Activated CD8-positive, alpha-beta memory T cell treated with anti-CD3 and anti-CD28 coated beads, Interleukin-2, amount 10 ng/mL, durations not matched to agents 7 days and 5 days (primary cell): ENCODE measurements around the gene ZSWIM6. TPM values are rescaled to one million over a fixed set of nuclear protein-coding genes. Genes with fewer than 3 reads are reported as not detected.

Experiments
- ATAC-seq: fragments of 150-1000 bp; cut with Tn5 transposase; one replicate; pipeline ENCODE4 v1.10.0; 2021; ENCODE audit warnings: moderate library complexity
- CTCF ChIA-PET: fragments of 350-600 bp; sonication (Branson Sonifier 250); formaldehyde crosslinking; loops from one replicate; lab custom pipeline; 2021; ENCODE audit warnings: antibody characterized with exemption; lab: Charles Lee
- DNase-seq: peaks from one replicate; pipeline ENCODE4 v3.0.0-alpha.2; 2020
- H3K27ac Mint-ChIP-seq: one replicate; pipeline ENCODE4 v1.8.0; 2021; ENCODE audit warnings: mild to moderate bottlenecking, mixed read lengths
- H3K27me3 Mint-ChIP-seq: one replicate; pipeline ENCODE4 v1.8.0; 2021; ENCODE audit warnings: mixed read lengths
- H3K36me3 Mint-ChIP-seq: one replicate; pipeline ENCODE4 v1.8.0; 2021; ENCODE audit warnings: mild to moderate bottlenecking, mixed read lengths
- H3K4me1 Mint-ChIP-seq: one replicate; pipeline ENCODE4 v1.8.0; 2021; ENCODE audit warnings: mixed read lengths
- H3K4me3 Mint-ChIP-seq: one replicate; pipeline ENCODE4 v1.8.0; 2021; ENCODE audit warnings: mild to moderate bottlenecking, moderate library complexity, mixed read lengths
- H3K9me3 Mint-ChIP-seq: one replicate; pipeline ENCODE4 v1.8.0; 2022; ENCODE audit warnings: low read depth, mixed read lengths
- total RNA-seq, 2 experiments: library from RNA; stranded (reverse); gene quantifications; one replicate each; pipeline ENCODE4 v1.2.3, GENCODE V29; 2021

ZSWIM6 gene
- total RNA-seq, 2 experiments from 2014 or later = 5.9 to 7.6 TPM

DNA sequence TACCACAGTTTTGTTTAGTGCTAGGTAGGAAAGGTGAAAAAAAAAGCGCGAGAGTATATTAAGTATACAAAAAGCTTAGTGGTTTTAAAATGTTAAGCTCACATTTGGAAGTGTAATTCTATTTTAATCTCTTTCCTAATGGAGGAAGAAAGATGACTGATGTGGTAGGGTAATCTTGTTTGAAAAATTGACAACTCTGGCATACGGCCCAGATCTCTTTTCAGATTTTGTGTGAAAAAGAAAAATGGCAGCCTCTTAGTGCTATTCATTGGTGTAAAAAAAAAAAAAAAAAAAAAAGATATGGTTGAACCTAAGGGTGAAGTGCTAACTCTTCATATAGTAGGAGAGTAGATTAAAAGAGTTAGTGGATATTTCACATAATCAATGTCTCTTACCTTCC is 108.0 kb downstream of the ZSWIM6 start:
- CTCF ChIA-PET = no interaction called here
- DNase-seq (no peak), ATAC-seq (no peak)
- Mint-ChIP-seq H3K27me3 (no peaks in the 10 kb centered on the region), H3K4me1 (no peaks in the 10 kb centered on the region), H3K36me3 (peaks cover 21% of the 10 kb centered on the region), H3K4me3 (no peak overlapping the region), H3K9me3 (peaks cover 18% of the 10 kb centered on the region), H3K27ac (no peak overlapping the region)

DNA sequence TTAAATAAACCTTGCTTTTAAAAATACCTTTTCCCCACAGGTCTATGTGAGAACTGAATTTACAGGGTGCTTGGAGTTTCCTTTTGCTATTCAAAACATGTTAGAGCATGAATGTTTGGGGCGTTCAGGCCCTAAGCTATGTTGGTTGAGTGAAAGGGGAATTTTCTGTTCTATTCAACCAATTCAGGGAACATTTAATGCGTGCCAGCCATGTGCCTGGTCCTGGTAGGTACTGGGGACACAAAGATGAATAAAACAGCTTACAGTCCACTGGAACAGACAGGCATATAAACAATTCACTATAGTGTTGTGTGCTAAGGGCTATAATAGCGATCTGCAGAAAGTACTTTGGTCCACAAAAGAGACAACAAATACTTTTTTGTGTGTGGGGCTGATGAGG is 108.5 kb downstream of the ZSWIM6 start:
- H3K4me1 Mint-ChIP-seq = peaks cover 2% of the 10 kb centered on the region
- peaks cover 21% of the 10 kb centered on the region for H3K36me3 Mint-ChIP-seq

DNA sequence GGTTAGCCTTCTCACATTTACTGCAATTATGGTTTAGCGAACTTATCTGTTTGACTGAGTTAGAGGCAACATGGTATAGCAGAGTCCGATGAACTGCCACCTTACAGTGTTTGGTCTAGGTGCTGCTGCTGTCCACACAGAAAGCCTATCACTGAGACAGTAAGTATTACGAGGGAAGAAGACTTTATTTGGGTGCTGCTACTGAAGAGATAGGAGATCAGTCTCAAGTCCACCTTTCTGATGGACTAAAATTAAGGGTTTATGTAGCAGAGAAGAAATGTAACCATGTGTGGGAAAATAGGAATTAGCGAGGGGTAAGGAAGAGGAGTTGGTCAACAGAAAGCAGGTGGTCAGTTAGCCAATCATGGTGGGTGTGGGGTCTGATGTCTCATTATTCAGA is 109.7 kb downstream of the ZSWIM6 start:
- H3K36me3 Mint-ChIP-seq = peaks cover 22% of the 10 kb centered on the region
- no peak overlapping the region for H3K4me3 Mint-ChIP-seq

More for the DNA sequence above, 108.5 kb downstream of the ZSWIM6 start:
- Mint-ChIP-seq H3K27ac (no peak overlapping the region), H3K9me3 (peaks cover 18% of the 10 kb centered on the region), H3K4me3 (no peak overlapping the region), H3K27me3 (no peaks in the 10 kb centered on the region)
- CTCF ChIA-PET = no interaction called here
- ATAC-seq (no peak), DNase-seq (no peak)

DNA sequence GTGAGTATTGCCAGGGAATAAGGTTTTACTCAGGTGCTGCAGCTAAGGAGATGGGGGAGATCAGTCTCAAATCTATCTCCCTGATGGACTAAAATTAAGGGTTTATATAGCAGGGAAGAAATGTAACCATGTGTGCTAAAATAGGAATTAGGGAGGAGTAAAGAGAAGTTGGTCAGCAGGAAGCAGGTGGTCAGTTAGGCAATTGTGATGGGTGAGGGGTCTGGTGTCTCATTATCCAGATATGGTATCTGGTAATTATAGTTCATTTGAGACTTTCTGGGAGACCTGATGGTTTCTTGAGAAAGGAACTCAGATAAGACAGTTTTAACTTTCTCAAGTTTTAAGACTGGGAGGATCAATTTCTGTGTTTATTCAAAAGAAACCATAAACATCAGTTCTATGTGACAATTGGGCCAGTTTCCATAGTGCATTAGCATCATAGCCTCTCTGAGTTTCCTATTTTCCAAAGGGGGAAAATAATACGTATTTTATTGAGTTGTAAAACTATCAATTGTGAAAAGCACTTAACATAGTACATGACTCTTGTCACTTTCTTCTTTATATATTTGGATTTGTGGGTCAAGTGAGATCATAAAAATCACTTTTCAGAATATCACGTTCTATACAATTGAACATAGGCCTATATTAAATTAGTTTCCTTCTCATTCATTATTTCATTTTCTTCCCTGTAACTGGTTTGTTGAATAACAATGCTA is 115.9 kb downstream of the ZSWIM6 start:
- Mint-ChIP-seq H3K4me1 (peaks cover 2% of the 10 kb centered on the region), H3K36me3 (peaks cover 19% of the 10 kb centered on the region), H3K27me3 (no peaks in the 10 kb centered on the region), H3K27ac (no peak overlapping the region), H3K4me3 (no peak overlapping the region), H3K9me3 (peaks cover 19% of the 10 kb centered on the region)
- DNase-seq (no peak), ATAC-seq (no peak)
- CTCF ChIA-PET = no interaction called here

More for the DNA sequence above, 109.7 kb downstream of the ZSWIM6 start:
- CTCF ChIA-PET = no interaction called here
- ATAC-seq (no peak), DNase-seq (no peak)
- no peaks in the 10 kb centered on the region for H3K27me3 Mint-ChIP-seq
- H3K27ac Mint-ChIP-seq = no peak overlapping the region
- peaks cover 2% of the 10 kb centered on the region for H3K4me1 Mint-ChIP-seq
- peaks cover 18% of the 10 kb centered on the region for H3K9me3 Mint-ChIP-seq

DNA sequence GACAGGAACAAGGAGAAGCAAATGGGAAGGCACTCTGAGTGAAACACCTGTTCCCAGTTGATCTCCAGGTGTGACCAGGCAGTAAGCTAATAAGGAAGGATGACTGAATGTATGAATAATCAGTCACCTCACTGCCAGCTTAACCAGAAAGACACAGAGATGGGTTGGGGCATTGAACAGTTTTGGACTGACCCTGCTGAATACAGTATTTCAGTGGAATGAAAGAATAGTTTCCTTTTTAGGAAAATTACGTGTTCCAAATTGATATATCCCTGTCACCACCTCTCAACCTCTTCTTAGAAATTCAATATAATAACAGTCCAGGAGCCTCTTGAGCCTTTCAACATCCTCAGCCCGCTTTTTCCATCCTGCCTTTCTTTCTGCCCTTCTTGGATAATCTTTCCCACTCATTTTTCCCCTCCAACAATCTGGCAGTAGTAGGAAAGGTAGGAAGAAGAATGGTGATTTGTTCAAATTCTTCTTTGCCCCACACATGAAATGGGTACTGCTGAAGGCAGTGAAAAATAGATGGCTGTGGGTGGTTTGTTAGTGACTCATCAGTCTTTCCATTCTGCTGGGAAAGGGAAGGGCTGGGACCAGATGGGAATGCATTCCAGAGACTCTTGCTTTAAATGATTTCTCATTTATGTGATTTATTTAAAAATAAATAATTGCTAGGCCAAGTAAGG is 117.9 kb downstream of the ZSWIM6 start:
- CTCF ChIA-PET = no interaction called here
- ATAC-seq (no peak), DNase-seq (no peak)
- peaks cover 2% of the 10 kb centered on the region for H3K4me1 Mint-ChIP-seq
- no peak overlapping the region for H3K27ac Mint-ChIP-seq
- H3K4me3 Mint-ChIP-seq = no peak overlapping the region
- peaks cover 17% of the 10 kb centered on the region for H3K9me3 Mint-ChIP-seq
- peaks cover 16% of the 10 kb centered on the region for H3K36me3 Mint-ChIP-seq
- H3K27me3 Mint-ChIP-seq = no peaks in the 10 kb centered on the region

DNA sequence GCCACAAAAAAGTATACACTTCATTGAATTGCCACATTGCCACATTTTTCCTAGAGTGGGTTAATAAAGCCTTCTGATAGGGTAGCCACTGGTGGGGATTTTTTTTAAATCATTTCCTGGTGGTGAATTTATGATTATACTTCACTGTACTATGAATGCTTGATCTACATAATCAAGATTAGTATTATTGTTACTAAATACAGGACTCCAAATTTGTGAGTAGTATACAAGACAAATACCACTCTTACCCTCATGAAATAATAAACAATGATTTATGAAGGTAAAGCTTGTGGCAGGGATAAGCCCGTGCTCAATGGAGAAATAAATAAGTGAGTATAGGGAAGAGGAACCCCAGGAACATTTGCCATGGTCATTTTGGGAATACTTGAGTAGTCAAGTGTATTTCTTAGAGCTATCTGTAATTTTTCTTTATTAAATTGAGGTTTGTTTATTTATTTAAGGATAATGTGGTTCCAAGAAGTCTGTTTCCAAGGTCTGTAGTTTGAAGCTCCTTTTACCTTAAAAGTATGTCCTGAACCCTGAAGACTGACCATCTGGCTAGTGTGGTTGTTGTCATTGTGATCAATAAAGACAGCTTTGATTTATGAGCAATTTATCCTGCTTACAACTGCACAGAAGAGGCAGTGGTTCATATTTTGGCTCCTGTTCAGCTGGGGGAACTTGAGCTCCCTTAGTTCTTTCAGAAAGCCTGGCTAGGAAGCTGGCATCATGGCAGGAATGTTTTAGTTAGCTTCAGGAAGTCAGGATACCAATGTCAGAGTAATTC is 118.6 kb downstream of the ZSWIM6 start:
- CTCF ChIA-PET = no interaction called here
- H3K4me1 Mint-ChIP-seq = no peaks in the 10 kb centered on the region
- ATAC-seq (no peak), DNase-seq (no peak)
- no peaks in the 10 kb centered on the region for H3K27me3 Mint-ChIP-seq
- peaks cover 16% of the 10 kb centered on the region for H3K36me3 Mint-ChIP-seq
- H3K4me3 Mint-ChIP-seq = no peak overlapping the region
- H3K27ac Mint-ChIP-seq = no peak overlapping the region
- peaks cover 17% of the 10 kb centered on the region for H3K9me3 Mint-ChIP-seq

DNA sequence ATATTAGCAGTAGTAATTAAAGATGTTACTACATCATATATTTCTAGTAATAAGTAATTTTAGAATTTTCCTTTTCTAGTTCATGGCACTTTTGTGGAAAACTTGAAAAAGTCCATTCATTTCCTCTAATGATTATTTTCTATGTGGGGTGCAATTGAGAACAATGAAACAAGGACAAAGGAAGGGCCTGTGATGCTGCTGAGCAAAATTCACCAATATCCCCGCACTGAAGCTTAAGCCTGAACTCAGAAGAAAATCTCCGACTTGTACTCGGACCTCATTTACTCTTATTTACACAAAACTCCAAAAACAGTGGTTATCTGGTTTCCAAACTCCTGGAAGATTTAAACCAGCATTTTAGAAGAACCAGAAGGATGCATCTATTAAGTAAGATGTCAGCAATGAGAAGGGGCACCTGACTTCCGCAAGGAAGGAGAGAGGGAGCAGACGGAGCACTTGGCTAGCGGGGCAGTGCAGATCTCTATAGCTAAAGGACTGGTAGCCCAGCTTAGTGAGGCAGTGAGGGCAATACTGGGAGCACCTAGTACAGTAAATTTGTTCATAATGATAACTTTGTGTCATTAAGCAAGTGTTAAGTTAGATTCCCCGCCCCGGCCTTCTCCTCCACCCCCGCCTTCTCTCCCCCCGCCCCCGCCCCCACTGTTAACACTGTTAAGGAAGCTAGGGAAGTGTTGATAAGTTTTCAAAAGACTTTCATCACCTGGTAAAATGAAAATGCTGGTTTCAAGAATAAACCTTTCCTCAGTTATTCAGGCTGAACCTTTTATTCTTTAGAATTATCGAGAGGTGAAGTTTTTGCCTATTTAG is 123.3 kb downstream of the ZSWIM6 start:
- Mint-ChIP-seq H3K4me1 (no peaks in the 10 kb centered on the region), H3K9me3 (no peaks in the 10 kb centered on the region), H3K4me3 (no peak overlapping the region), H3K36me3 (no peaks in the 10 kb centered on the region), H3K27me3 (no peaks in the 10 kb centered on the region), H3K27ac (no peak overlapping the region)
- CTCF ChIA-PET = no interaction called here
- no peak for ATAC-seq
- no peak for DNase-seq

DNA sequence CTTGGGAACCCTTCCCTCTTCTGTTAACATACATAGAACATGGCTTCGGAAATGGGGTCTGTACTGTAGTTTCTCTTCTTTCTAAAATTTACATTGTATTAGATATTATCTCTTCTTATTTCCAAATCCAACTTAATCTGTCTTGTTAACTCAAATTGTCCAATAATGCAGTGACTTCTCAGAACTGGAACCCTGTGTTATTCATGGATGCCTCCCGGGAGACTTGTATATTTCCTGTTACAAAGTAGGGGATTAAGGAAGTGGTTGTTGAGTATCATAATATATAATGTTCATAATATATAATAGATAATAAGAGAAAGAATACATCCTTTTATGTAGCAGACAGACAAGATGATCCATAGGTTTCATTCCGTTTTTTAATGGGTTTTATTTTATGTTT is 128.4 kb downstream of the ZSWIM6 start:
- CTCF ChIA-PET = no interaction called here
- no peak overlapping the region for H3K4me3 Mint-ChIP-seq
- no peak overlapping the region for H3K27ac Mint-ChIP-seq

DNA sequence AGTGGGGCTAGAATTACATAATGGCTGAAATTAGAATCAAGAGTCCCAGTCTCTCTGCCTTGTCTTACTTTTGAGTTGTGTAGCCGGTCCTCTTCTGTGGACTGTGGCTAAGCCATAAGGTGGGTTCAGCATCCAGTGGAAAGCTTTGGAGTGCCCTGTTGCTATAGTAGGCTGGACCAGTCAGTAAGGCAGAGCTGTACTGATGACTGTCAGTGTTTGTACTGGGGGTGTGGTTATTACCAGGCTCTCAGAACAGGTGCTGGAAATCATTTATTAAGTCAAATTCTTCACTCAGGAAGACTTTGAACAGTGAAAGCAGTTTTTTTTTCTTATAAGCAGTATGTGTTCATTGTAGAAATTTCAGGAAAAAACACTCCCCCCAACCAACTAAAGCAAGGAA is 129.4 kb downstream of the ZSWIM6 start:
- no peak for ATAC-seq
- Mint-ChIP-seq H3K27me3 (no peaks in the 10 kb centered on the region), H3K4me1 (no peaks in the 10 kb centered on the region), H3K9me3 (no peaks in the 10 kb centered on the region), H3K36me3 (no peaks in the 10 kb centered on the region), H3K4me3 (no peak overlapping the region), H3K27ac (no peak overlapping the region)
- CTCF ChIA-PET = interaction anchor here (0.8 kb wide), 1 partner anchor 12 kb away, joined by 3 read pairs; no protein-coding TSS in a partner anchor
- no peak for DNase-seq

More for the DNA sequence above, 128.4 kb downstream of the ZSWIM6 start:
- no peak for ATAC-seq
- Mint-ChIP-seq H3K9me3 (no peaks in the 10 kb centered on the region), H3K36me3 (no peaks in the 10 kb centered on the region), H3K4me1 (no peaks in the 10 kb centered on the region), H3K27me3 (no peaks in the 10 kb centered on the region)
- no peak for DNase-seq

DNA sequence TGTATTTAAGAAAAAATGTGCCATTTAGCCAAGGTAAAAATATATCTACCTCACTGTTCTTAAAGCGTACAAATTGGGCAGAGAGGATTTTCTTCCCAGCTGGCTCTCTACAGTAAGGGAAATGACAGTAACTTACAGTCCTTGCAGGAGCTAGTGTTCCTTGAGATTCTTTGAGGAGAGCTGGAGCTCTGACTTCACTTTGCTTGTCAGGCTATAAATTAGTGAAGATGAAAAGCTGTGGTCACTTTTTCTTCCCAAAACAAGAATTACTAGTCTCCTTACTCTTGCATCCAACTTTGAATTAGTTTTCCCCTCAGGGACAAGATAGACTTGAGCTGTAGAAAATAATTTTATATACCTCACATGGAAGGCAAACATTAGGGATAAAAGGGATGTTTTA is 129.9 kb downstream of the ZSWIM6 start:
- no peak overlapping the region for H3K4me3 Mint-ChIP-seq
- ATAC-seq (no peak), DNase-seq (no peak)
- no peaks in the 10 kb centered on the region for H3K27me3 Mint-ChIP-seq
- no peaks in the 10 kb centered on the region for H3K36me3 Mint-ChIP-seq
- no peak overlapping the region for H3K27ac Mint-ChIP-seq
- H3K9me3 Mint-ChIP-seq = no peaks in the 10 kb centered on the region
- CTCF ChIA-PET = interaction anchor here (0.8 kb wide), 1 partner anchor 11 kb away, joined by 3 read pairs; no protein-coding TSS in a partner anchor
- H3K4me1 Mint-ChIP-seq = no peaks in the 10 kb centered on the region

DNA sequence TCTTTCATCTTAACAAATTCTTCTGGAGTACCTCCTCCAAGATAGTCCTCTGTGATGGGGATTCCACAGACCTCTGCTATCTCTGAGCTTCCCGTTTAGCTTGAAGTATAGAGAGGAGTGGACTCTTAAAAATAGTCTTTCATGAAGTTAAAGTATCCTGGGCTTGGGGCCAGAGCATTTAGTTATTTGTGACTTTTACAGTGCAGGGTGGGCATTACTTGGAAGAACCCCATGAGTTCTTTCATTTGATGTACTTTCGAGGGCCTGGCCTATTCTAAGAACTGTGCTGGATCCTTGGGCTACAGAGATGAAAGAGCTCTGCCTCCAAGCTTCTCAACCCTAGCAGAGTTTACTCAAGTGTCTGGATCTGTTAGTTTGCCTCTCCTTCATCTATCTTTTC is 131.5 kb downstream of the ZSWIM6 start:
- no peak overlapping the region for H3K4me3 Mint-ChIP-seq
- ATAC-seq = no peak
- no peak overlapping the region for H3K27ac Mint-ChIP-seq
- CTCF ChIA-PET = no interaction called here
- H3K9me3 Mint-ChIP-seq = no peaks in the 10 kb centered on the region
- no peaks in the 10 kb centered on the region for H3K27me3 Mint-ChIP-seq
- no peak for DNase-seq
- no peaks in the 10 kb centered on the region for H3K4me1 Mint-ChIP-seq
- no peaks in the 10 kb centered on the region for H3K36me3 Mint-ChIP-seq

DNA sequence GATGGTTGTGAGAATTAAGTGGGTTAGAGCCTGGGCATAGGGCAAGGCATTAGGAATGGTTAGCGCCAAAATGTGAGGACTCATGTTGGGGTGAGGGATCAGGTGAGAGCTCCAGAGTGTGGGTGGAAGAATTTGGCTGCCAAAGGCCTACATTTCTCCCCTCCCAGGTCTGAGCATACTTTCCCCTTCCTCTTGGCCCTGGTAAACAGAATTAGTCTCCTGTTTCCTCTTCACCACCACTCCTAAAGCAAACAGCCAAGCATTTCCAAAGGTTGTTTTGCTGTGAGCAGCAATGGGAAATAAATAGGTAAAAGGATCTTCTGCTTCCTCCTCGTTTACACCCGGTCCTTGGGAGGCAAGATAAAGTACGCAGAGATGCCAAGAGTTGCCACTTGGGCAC is 132.5 kb downstream of the ZSWIM6 start:
- no peak overlapping the region for H3K27ac Mint-ChIP-seq

DNA sequence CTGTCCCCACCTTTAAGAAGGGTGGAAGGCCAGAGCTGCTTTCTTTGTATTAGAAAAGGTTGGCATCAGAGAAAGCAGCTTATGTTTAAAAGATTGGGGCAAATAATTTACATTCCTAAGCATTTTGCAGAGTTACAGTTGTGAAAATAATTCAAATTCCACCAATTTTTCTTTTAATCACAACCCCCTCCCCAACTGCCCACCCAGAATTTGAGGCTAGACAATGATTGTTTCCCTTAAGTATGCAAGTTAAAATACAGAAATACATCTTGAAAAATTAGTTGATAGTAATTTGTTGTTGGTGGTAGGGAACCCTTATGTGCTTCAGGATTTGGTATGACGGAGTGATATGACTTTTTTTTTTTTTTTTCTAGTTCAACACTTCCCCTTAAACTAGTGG is 133.0 kb downstream of the ZSWIM6 start:
- no peak overlapping the region for H3K27ac Mint-ChIP-seq
- no peaks in the 10 kb centered on the region for H3K9me3 Mint-ChIP-seq
- CTCF ChIA-PET = interaction anchor here (0.6 kb wide), 1 partner anchor 162 kb away, joined by 4 read pairs; no protein-coding TSS in a partner anchor
- ATAC-seq (no peak), DNase-seq (no peak)
- no peaks in the 10 kb centered on the region for H3K27me3 Mint-ChIP-seq
- H3K4me3 Mint-ChIP-seq = no peak overlapping the region
- H3K4me1 Mint-ChIP-seq = no peaks in the 10 kb centered on the region
- H3K36me3 Mint-ChIP-seq = no peaks in the 10 kb centered on the region

More for the DNA sequence above, 132.5 kb downstream of the ZSWIM6 start:
- Mint-ChIP-seq H3K36me3 (no peaks in the 10 kb centered on the region), H3K4me3 (no peak overlapping the region), H3K27me3 (no peaks in the 10 kb centered on the region), H3K4me1 (no peaks in the 10 kb centered on the region), H3K9me3 (no peaks in the 10 kb centered on the region)
- no peak for DNase-seq
- ATAC-seq = no peak
- CTCF ChIA-PET = interaction anchor here (0.6 kb wide), 1 partner anchor 163 kb away, joined by 4 read pairs; no protein-coding TSS in a partner anchor
